Motor neuron (in vitro differentiated cells): ENCODE measurements around the gene ANKRD49. TPM values are rescaled to one million over a fixed set of nuclear protein-coding genes. Genes with fewer than 3 reads are reported as not detected.
A peak's percentile ranks its signal among the peaks of the same experiment; 100 is the strongest.

Experiments
- ATAC-seq, 8 experiments: fragments of 200-7000 bp; cut with Tn5 transposase; replicated peaks in 6 of 8; 2 replicates each; pipeline ENCODE4 v1.8.0; 2021; ENCODE audit warnings: mild to moderate bottlenecking in 8 of 8, moderate library complexity in 8 of 8
- H3K27ac ChIP-seq, 2 donors: fragments of 250-450 bp; sonication (Bioruptor Pico); 2 replicates each; pipeline ENCODE4 v1.9.0; 2021; ENCODE audit warnings: antibody characterized with exemption in 2 of 2, mild to moderate bottlenecking in 2 of 2, moderate library complexity in 1 of 2
- H3K4me1 ChIP-seq, 2 donors: fragments of 250-450 bp; sonication (Bioruptor Pico); replicated peaks in 1 of 2; 2 replicates each; pipeline ENCODE4 v1.6.1; 2021; ENCODE audit warnings: antibody characterized with exemption in 2 of 2, mild to moderate bottlenecking in 2 of 2, moderate library complexity in 1 of 2
- H3K4me3 ChIP-seq, 5 donors: fragments of 250-450 bp; sonication (Bioruptor Pico); 2 replicates each; pipeline ENCODE4 v1.9.0; 2021; ENCODE audit warnings: antibody characterized with exemption in 5 of 5, mild to moderate bottlenecking in 5 of 5, moderate library complexity in 4 of 5
- WGBS, 10 experiments: fragments of 450-650 bp; shearing (Covaris generic); methylation state at CpG; one replicate each; pipeline ENCODE4 v1.0.0; 2022; 5-methylcytosine and 5-hydroxymethylcytosine counted together
- in situ Hi-C, 9 experiments: fragments of 400-800 bp; cut with MboI; loops; one replicate each; pipeline ENCODE4 v1.15.0; 2021; ENCODE audit warnings: low sequenced_read_pairs in 9 of 9, low pct_unique_long_range_greater_than_20kb in 2 of 9; ENCODE audit not compliant: unreplicated experiment in 9 of 9
- total RNA-seq, 8 experiments: library from RNA; unstranded; fragments of 300-600 nt; gene quantifications; 2 replicates each; pipeline versions ENCODE4 v1.2.3 to v1.2.4, GENCODE V29; 2022

ANKRD49 gene
- total RNA-seq, 8 experiments from 2014 or later: 12.1 to 21.2 (median 15.5) TPM

GRCh38 chr11:94513091-94513490 lies 19.3 kb downstream of the ANKRD49 start:
- peak in 1 of 8 experiments; percentile 20 for ATAC-seq
- Histone ChIP-seq H3K4me3 (no peak overlapping the region), H3K4me1 (peaks cover 0 to 2% of the 10 kb centered on the region in 2 donors), H3K27ac (no peak overlapping the region)
- in situ Hi-C loops: loop anchor here in 1 of 9 experiments (25.0 kb wide), 1 partner anchor 626 kb away; no protein-coding TSS in a partner anchor
- WGBS, 10 experiments: 20 to 100% (median 77%) methylated on average over 1 to 2 of the region's 2 CpGs; no CpG with 5 or more reads in 4 of the 10 experiments

GRCh38 chr11:94515398-94515797 lies 21.6 kb downstream of the ANKRD49 start:
- no peak overlapping the region for H3K4me3 ChIP-seq
- H3K4me1 ChIP-seq: peaks cover 0 to 2% of the 10 kb centered on the region in 2 donors
- no peak overlapping the region for H3K27ac ChIP-seq
- WGBS, 10 experiments: 47 to 100% (median 76%) methylated on average over 1 to 2 of the region's 2 CpGs; no CpG with 5 or more reads in 1 of the 10 experiments
- in situ Hi-C loops: loop anchor here in 1 of 9 experiments (25.0 kb wide), 1 partner anchor 628 kb away; no protein-coding TSS in a partner anchor
- ATAC-seq: no peak

- Histone ChIP-seq H3K4me1 (peaks cover 0 to 2% of the 10 kb centered on the region in 2 donors), H3K27ac (no peak overlapping the region), H3K4me3 (no peak overlapping the region)
- WGBS, 10 experiments: 0 to 100% (median 30%) methylated on average over 1 of the region's 1 CpG; no CpG with 5 or more reads in 3 of the 10 experiments
- no peak for ATAC-seq
- in situ Hi-C loops: loop anchor here in 1 of 9 experiments (25.0 kb wide), 1 partner anchor 629 kb away; no protein-coding TSS in a partner anchor
Observed at GRCh38 chr11:94516725-94517124, 22.9 kb downstream of the ANKRD49 start.

GRCh38 chr11:94518300-94518699 lies 24.5 kb downstream of the ANKRD49 start:
- H3K4me1 ChIP-seq: no peaks in the 10 kb centered on the region
- in situ Hi-C loops: loop anchor here in 1 of 9 experiments (25.0 kb wide), 1 partner anchor 631 kb away; no protein-coding TSS in a partner anchor
- no peak overlapping the region for H3K27ac ChIP-seq
- H3K4me3 ChIP-seq: no peak overlapping the region
- no peak for ATAC-seq
- WGBS, 10 experiments: 8 to 81% (median 60%) methylated on average over 1 to 4 of the region's 4 CpGs

GRCh38 chr11:94519478-94520084 lies 25.8 kb downstream of the ANKRD49 start:
- no peak overlapping the region for H3K27ac ChIP-seq
- peak in 4 of 8 experiments; percentile 29 to 61 (median 58) for ATAC-seq
- no peaks in the 10 kb centered on the region for H3K4me1 ChIP-seq
- in situ Hi-C loops: loop anchor here in 1 of 9 experiments (5.0 to 25.0 kb wide), 2 partner anchors 78 to 632 kb away; no protein-coding TSS in a partner anchor
- H3K4me3 ChIP-seq: no peak overlapping the region
- WGBS, 10 experiments: 0 to 30% (median 10%) methylated on average over 2 to 5 of the region's 5 CpGs; no CpG with 5 or more reads in 1 of the 10 experiments

GRCh38 chr11:94521684-94522083 lies 27.9 kb downstream of the ANKRD49 start:
- no peaks in the 10 kb centered on the region for H3K4me1 ChIP-seq
- no peak overlapping the region for H3K27ac ChIP-seq
- in situ Hi-C loops: loop anchor here in 1 of 9 experiments (5.0 to 25.0 kb wide), 2 partner anchors 76 to 634 kb away; no protein-coding TSS in a partner anchor
- 0 to 90% (median 56%) methylated on average over 1 to 5 of the region's 5 CpGs for WGBS, 10 experiments
- peak in 3 of 8 experiments; percentile 48 to 69 (median 56) for ATAC-seq
- H3K4me3 ChIP-seq: no peak overlapping the region

- Histone ChIP-seq H3K27ac (no peak overlapping the region), H3K4me1 (no peaks in the 10 kb centered on the region), H3K4me3 (no peak overlapping the region)
- in situ Hi-C loops: loop anchor here in 1 of 9 experiments (5.0 to 25.0 kb wide), 2 partner anchors 73 to 637 kb away; no protein-coding TSS in a partner anchor
- no peak for ATAC-seq
- WGBS, 10 experiments: 20 to 82% (median 75%) methylated on average over 1 of the region's 1 CpG; no CpG with 5 or more reads in 1 of the 10 experiments
Observed at GRCh38 chr11:94524341-94524740, 30.6 kb downstream of the ANKRD49 start.

- in situ Hi-C loops: no loop called here
- whole genome bisulfite sequencing, 10 experiments: 18 to 100% (median 43%) methylated on average over 2 to 5 of the region's 5 CpGs; no CpG with 5 or more reads in 1 of the 10 experiments
- peak in 3 of 8 experiments; percentile 33 to 56 (median 49) for ATAC-seq
- no peak overlapping the region for H3K4me3 ChIP-seq
- no peak overlapping the region for H3K27ac ChIP-seq
- no peaks in the 10 kb centered on the region for H3K4me1 ChIP-seq
Observed at GRCh38 chr11:94525546-94526324, 32.0 kb downstream of the ANKRD49 start.

GRCh38 chr11:94526645-94527438 lies 33.1 kb downstream of the ANKRD49 start:
- in situ Hi-C loops: no loop called here
- 5 to 100% (median 70%) methylated on average over 1 to 4 of the region's 4 CpGs for WGBS, 10 experiments
- H3K4me1 ChIP-seq: no peaks in the 10 kb centered on the region
- no peak overlapping the region for H3K4me3 ChIP-seq
- no peak overlapping the region for H3K27ac ChIP-seq
- no peak for ATAC-seq

- no peak for ATAC-seq
- no peaks in the 10 kb centered on the region for H3K4me1 ChIP-seq
- in situ Hi-C loops: no loop called here
- H3K4me3 ChIP-seq: no peak overlapping the region
- H3K27ac ChIP-seq: no peak overlapping the region
Observed at GRCh38 chr11:94528551-94528950, 34.8 kb downstream of the ANKRD49 start.

- 71 to 100% (median 89%) methylated on average over 1 to 3 of the region's 3 CpGs for WGBS, 10 experiments
- no peak for ATAC-seq
- Histone ChIP-seq H3K4me3 (no peak overlapping the region), H3K4me1 (no peaks in the 10 kb centered on the region), H3K27ac (no peak overlapping the region)
- in situ Hi-C loops: no loop called here
Observed at GRCh38 chr11:94532211-94532610, 38.4 kb downstream of the ANKRD49 start.

- no peak for ATAC-seq
- WGBS, 10 experiments: 56 to 100% (median 73%) methylated on average over 1 of the region's 1 CpG; no CpG with 5 or more reads in 4 of the 10 experiments
Observed at GRCh38 chr11:94533206-94533605, 39.4 kb downstream of the ANKRD49 start.

More at GRCh38 chr11:94533206-94533605, 39.4 kb downstream of the ANKRD49 start:
- Histone ChIP-seq H3K4me3 (no peak overlapping the region), H3K27ac (no peak overlapping the region), H3K4me1 (no peaks in the 10 kb centered on the region)
- in situ Hi-C loops: no loop called here
